ENCODE results near the gene ZNF234.

DNA sequence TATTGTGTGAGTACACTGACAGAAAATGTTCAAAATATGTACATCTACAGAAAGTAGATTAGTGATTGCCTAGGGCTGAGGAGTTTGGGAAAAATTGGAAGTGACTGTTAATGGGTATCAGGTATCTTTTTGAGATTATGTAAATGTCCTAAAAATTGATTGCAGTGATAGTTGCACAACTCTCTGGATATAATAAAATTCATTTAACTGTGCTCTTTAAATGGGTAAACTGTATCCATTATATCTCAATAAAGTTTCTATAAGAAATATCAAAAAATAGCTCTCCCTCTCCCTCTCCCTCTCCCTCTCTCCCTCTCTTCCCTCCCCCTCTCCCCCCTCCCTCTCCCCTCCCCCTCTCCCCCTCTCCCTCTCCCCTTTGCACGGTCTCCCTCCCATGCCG, 61.6 kb downstream of the ZNF234 start:
- TF ChIP-seq, protein P1, sequence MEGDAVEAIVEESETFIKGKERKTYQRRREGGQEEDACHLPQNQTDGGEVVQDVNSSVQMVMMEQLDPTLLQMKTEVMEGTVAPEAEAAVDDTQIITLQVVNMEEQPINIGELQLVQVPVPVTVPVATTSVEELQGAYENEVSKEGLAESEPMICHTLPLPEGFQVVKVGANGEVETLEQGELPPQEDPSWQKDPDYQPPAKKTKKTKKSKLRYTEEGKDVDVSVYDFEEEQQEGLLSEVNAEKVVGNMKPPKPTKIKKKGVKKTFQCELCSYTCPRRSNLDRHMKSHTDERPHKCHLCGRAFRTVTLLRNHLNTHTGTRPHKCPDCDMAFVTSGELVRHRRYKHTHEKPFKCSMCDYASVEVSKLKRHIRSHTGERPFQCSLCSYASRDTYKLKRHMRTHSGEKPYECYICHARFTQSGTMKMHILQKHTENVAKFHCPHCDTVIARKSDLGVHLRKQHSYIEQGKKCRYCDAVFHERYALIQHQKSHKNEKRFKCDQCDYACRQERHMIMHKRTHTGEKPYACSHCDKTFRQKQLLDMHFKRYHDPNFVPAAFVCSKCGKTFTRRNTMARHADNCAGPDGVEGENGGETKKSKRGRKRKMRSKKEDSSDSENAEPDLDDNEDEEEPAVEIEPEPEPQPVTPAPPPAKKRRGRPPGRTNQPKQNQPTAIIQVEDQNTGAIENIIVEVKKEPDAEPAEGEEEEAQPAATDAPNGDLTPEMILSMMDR (IDR thresholded peaks at IDR 0.05), result no peak
- TF ChIP-seq POLR2A (IDR thresholded peaks at IDR 0.05), result no peak
